Lung microvascular endothelial cell (primary cell): ENCODE data around the gene NAT9. TPM values are rescaled to one million over a fixed set of nuclear protein-coding genes. Genes with fewer than 3 reads are reported as not detected.

Experiments used
- DNase-seq, 2 donors: peaks; one replicate each; pipeline versions ENCODE4 v3.0.0 to v3.0.0-alpha.2; 2010; ENCODE audit warnings: low read depth in 2 of 2
- total RNA-seq: library from RNA; depleted of rRNA; stranded (reverse); fragments of >200 nt; gene quantifications from 2 replicates; pipeline ENCODE4 v1.2.1, GENCODE V29; 2014

Gene NAT9, protein sequence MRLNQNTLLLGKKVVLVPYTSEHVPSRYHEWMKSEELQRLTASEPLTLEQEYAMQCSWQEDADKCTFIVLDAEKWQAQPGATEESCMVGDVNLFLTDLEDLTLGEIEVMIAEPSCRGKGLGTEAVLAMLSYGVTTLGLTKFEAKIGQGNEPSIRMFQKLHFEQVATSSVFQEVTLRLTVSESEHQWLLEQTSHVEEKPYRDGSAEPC
- 15.5 and 20.0 TPM in 2 replicates for total RNA-seq

DNA sequence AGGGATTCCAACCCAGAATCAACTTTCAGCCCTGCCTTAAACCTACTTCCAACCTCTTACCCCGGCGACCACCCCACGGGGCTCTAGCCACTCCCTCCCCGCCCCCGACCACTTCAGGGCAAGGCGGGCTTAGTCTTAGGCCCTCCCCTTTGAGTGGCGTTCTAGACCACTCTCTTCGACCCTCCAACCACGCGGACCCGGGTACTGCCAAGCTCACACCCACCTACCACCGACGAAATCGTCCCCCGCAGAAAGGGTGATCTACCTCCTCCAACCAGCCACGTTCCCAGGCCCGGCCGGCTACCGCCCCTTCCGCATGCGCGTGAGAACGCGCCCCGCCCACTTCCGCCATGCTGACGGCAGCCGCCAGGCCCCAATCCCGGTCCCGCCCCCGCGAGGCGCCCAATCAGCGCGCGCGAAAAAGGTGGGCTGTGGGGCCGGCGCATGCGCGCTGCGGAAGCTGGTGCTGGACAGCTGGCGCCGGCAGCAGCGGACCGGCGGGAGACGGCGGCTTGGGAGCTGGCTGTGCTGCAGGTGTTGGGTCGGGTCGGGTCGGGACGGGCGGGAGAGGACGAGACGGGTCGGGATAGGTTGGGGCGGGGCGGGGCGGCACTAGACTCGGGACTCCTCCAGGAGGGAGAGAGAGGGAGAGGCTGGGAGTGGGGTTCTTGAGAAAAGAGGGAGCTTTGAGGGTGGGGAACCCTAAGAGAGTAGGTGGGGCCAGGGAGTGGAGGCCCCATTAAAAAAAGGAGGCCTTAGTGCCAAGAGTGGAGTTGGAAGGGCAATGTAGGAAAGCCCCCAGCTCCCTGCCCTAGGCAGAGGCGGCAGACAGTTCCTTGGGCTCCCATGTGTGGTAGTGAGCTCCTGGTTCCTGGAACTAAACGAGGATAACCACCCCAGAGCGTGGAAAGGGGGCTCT lies at the start of gene NAT9:
NAT9 (minus strand) TSS at position 302 of the 919 bp plus-strand sequence. CDS start 647 bp downstream, outside the sequence.
- DNase-seq, result peak; percentile 97 to 98

DNA sequence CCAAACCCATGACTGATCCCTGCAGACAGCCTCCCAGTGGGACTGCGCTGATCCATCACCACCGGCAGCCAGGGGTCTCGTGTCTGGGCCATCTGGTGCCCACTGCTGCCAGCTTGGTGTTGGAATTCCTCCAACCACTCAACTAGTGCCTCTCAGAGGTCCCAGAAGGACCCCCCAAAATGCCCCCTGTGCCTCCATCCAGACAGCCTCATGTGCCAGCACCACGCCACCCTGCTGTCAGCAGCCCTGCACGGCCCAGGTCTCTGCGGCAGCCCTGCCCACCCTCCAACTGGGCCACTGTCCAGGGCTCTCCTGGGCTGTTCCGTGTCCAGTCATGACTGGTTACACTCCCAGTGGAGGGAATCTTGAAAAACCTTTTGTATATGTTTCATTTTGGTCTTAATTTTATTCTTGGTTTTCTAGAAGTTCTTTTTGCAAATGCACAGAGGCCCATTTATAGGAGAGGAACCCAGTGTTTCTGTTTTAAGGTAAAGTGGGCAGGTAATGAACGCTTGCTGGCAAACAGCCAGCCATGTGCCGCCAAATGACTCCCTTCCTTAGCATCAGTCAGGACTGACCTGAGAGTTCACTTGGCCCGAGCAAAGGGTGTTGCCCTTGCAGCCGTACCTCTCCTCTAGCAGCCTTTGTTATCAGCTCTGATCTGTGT lies 48.9 kb upstream of the NAT9 start:
- DNase-seq, result no peak

DNA sequence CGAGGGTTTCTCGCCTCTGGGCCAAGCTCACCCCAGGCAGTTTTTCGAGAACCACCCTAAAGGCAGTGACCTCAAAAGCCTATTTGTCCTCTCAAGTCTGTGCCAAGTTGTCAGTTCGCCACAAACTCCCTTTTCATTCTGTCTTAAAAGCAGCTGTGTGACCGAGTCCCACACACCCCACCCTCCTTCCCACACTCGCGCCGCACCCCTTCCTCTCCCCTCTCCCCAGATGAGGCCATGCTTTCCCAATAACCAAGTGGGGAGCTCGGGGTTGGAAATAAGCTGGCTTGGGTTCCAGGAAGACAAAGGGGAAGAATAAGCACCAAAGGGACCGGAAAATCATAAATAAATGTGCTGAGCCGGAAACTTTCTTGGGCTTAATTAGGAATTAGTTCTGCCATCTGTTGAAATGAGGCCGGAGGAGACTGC lies 46.8 kb upstream of the NAT9 start:
- DNase-seq, result no peak

DNA sequence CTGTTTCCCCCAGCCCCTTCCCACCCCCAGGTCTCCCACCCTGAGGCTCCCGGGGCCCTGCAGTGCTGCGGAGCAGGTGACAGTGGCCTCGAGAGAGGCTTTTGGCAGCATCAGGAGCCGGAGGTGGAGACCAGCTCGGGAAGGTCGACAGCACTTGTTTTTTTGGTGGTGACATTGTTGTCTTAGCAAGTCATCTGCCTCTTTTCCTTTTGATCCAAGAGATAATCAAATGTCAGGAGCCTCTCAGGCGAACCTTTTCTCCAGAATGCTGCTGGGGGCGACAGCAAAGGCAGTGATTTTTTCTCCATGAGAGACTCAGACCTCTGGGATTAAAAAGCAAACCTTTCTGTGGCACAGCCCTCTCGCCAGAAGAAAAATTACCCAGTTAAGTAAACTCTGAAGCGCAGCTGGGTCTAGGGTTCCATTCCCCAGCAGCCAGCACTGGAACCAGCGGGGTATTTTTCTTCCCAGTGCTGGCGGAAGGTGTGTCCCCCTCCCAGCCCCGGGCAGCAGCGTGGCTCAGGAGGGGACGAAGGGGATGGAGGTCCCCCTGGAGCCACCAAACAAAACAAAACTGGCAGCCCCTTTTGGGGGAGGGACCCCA lies 46.3 kb upstream of the NAT9 start:
- no peak for DNase-seq

DNA sequence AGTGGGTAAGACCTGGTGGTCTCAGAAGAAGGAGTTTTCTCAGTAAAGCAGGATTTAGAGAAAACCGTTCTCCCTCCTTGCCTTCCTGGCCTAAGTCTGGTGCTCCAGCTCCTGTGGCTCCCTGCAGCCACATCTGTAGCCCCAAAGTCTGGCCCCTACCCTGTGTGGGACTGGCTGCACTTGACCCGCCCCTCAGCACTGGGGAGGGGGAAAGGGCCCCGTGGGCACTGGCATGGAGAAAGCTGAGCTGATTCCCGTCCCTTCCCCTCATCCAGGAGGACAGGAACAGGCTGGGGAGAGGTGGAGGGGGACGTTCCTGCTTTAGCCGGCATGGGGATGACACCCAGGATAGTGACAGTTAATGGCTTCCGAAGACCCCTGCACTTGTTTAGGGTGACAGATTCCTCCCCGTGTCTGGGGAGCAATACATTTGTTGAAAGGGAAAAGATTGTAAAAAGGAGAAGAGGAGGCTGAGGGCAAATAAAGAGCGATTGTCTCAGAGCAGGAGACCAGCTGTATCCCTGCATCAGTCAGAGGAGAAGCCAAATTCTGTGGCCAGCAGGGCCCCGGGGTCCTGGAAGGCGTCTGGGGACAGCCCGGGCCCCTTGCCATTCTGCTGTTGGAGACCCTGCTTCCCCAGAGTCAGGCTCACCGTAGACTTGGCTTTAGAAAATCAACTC lies 45.6 kb upstream of the NAT9 start:
- DNase-seq, result no peak

DNA sequence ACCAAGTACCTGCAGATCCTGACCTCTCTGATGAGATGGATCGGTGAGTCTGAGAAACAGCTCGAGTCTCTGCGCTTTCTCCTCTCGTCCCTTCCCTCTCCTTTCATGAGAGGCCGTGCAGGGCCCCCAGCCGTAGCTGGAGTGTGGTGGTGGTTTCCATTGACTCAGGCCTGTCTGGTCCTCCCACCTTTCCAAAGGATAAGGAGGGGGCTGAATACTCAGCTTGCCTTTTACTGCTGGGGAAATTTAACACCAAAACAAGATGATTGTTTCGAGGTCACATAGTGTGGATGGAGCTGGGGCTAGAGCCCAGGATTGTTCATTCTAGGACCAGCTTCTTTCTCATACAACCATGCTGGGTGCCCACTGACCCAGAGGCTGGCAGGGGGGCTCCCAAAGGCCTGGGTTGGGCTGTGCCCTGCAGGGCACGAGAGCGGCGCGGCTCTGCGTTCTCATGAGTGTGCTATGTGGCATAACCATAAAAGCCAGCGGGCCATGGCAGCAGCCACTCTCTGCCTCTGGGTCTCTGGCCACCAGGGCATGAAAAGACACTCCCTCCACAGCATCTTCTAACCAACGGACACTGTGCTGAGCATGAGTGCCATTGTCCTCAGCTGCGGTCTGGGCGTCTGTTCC lies 43.8 kb upstream of the NAT9 start:
- no peak for DNase-seq

DNA sequence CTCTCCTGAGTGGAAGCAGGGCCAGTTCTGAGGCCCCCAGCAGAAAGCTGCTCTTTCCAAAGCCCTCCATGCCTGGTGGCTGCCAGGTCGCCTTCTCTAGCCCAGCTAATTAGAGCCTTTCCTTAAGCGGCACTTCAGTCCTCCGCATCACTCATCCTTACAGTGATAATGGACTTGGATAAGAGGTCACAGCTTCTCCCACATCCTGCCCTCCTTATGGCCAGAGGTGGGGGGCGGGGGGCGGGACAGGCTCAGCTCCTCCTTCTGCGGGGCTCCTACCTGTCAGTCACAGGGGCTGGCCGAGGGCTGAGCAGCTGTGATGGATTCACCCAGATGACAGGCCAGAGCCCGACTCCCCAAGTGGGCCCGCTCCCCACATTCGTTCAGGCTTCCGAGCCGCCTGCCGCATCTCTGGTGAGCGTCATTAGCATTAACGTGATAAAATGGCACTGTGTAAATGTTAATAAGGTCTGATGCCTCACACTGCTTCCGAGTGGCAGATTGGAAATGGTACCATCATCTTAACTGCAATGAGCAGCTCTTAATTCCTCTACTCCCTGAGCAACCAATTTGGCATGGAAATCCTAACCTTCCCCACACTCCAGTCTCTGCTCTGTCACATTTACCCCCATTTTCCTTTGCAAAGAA lies 42.3 kb upstream of the NAT9 start:
- no peak for DNase-seq

DNA sequence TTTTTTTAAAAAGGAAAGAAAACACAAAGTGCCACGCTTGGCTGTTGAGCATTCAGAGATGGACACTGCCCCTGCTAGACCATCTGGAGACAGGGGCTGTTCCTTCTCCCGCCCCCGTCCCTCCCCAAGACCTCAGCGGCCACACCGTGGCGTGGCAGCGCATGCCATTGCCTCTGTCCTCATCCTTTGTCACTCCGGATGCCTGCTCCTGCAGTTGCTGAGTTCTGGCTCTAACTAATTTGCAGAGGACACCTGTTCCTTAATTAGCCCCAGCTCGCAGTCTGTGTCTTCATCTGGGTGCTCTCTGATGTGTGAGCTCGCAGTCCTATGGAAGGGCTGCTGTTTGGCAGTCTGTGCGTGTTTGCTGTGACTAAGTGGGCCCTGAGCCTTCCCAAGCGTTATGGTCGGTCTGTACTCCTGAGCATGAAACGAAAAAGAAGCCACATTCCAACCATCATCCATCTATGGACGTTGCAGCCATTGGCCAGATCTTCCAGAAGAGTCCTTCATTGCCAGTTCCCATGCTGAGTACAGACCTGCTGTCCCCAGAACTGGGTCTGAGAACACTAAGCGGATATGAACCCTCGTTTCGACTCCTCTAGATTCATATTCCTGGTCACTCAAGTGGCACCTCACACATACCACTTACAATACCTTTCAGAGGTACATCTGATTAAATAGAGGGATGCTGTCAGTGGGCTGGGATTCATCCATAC lies 40.9 kb upstream of the NAT9 start:
- no peak for DNase-seq

DNA sequence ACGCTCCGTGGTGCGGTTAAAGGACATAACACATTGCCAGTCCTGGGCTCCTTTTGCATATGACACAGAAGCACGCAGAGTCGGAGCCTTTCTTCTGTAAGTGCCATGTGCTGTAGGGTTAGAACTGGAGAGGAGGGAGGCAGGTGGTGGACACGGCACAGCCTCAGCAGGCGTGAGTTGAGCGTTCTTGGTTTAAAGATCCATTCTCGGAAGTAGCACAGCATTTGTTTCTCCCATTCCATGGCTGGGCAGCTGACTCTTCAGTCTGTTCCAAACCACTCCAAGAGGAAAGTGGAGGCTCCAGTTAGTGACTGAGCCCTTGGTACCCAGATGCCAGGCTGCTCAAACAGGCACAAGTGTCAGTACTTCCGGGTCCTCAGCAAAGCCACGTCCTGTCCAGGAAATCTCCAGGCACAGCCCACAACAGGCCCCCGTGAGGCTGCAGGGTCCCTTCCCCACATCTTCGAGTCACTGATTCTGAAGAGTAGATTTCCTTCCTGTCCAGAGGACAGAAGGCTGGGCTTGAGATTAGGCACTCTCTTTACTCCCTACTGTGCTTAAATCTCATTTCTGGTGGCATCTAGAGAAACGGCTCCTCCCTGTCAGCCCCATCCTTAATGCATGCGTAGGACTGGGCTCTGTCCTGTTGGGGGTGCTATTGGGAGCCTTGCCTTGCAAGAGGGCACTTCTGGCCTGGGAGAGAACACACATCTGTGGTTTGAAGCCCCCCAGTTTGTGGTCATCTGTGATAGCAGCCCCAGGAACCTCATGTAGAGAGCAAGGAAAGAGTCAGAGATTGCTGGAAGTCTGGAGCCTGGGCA lies 39.6 kb upstream of the NAT9 start:
- peak in 1 of 2 donors; percentile 17 for DNase-seq

DNA sequence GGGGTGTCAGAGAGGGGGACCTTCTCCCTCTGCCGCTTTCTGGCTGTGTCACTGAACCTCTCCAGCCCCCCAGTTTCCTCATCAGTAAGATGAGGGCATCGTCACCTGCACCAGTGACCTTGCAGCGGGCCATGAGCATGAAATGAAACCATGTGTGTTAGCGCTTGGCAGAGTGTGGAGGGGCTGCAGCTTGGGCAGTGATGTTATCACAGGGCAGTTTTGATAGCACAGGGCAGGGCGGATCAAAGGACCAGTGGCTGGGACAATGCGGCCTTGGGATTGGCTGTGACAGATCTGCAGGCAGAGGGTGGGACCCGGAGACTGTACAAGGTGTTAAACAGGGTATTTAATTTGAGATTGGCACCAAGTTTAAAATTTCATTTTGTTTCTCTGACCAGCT lies 38.9 kb upstream of the NAT9 start:
- no peak for DNase-seq

DNA sequence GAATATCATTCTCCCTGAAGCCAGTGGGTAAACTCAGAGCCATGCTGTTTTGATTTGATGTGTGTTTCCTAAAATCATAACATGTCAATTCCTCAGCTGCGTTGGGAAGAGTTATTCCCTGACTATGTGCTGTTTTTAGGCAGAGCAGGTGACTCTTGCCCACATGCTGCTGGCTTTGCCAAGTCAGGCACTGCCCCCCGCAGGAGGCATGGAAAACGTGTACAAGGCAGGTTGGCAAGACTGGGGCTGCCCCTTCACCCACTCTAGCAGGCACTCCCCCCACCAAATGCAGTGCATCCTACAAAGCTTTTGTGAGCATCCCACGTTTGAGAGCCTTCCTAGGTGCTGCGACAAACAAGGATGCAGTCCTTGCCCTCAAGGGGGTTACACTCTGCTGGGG lies 38.3 kb upstream of the NAT9 start:
- peak in 1 of 2 donors; percentile 25 for DNase-seq

DNA sequence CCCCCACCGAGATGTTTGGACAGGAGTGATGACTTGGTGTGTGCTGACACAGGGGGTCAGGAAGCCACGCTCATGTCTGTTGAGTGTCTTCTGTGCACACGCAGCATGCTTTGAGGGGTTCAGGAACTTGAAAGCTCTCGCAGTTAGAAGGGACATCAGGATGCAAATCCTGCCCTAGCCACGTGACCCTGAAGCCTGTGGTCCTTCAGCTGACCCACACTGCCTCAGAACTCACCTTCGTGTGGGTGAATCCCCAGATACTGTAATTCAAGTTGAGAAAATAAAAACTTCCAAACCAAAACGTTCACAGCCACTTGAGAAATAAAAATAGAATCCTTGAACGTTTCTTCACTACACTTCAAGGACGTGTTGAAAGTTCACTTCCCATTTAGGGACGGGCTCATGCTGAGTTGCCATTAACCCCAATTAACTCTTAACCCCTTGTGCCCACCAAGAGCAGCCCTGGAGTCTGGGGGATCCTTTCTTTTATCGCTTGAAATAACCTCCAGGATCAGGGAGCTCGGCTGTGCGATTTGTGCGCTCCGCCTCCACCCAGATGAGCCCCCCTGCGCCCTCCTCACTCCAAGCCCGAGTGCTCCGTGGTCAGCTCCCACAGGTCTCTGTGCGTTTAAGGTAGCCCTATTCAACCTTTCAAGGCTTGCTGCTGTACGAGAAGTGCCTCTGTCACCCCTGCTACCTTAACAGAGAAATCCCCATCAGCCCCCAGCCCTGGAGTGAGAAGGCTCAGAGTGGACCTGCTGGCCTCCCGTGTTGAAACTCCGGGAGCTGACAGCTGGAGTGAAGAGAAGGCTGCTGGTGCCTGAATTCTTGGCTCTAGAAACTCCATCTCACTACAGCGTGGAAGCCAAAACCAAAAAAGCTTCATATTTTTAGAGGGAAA lies 36.2 kb upstream of the NAT9 start:
- no peak for DNase-seq

DNA sequence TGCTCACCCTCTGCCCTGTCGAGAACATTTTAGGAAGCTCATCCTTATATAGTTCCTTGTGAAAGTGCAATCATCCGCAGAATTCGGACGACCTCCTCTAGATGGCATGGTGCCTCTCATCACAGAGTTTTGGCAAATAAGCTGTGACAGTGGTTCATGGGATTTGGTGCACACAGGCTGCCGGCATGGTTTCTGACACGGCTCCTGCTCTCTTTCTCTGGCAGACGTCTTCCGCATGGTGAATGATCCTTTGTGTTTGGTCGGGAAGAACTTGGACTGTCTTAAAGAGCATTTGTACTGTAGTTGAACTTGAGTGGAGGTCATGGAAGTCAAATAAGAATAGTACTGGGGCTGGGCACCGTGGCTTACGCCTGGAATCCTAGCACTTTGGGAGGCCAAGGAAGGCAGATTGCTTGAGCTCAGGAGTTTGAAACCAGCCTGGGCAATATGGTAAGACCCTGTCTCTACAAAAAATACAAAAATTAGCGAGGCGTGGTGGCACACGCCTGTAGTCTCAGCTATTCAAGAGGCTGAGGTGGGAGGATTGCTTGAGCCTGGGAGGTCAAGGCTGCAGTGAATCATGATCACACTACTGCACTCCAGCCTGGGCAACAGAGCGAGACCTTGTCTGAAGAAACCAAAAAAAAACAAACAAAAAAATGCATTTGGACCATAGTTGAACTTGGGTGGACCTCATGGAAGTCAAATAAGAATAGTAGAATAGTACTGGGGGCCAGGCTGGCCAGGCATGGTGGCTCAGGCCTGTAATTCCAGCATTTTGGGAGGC lies 34.7 kb upstream of the NAT9 start:
- DNase-seq, result no peak

DNA sequence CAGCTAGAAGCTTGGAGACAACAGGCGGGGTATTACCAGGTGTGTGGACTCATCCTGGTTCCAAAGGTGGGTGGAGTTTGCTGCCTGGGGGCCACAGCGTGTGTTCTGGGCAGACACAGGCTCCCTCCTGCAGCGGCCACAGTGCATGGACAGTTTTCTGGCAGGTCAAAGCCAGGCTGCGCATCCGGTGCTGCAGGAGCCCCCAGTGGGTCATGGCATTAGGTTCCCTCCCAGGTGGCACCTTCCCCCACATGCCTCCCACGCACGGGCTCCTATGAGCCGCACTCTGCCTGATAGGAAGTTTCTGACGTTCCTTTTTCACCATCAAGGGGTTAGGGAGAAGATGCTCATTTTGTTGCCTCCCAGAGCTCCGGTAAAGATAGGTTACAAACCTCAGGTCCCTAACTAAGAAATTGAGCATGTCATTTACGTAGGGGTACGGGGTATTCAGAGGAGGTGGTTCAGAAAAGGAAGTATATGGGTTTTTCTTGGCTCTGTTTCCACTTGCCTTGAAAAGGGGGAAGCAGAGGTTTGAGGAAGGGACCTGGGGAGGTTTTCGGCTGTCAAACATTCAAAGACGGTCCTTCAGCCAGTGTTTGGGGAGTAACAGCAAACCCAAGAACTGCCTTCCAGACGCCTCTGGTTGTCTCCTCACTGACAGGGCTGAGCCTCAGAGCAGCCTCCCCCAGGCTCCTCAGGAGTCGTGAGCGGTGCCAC lies 32.7 kb upstream of the NAT9 start:
- DNase-seq, result no peak

DNA sequence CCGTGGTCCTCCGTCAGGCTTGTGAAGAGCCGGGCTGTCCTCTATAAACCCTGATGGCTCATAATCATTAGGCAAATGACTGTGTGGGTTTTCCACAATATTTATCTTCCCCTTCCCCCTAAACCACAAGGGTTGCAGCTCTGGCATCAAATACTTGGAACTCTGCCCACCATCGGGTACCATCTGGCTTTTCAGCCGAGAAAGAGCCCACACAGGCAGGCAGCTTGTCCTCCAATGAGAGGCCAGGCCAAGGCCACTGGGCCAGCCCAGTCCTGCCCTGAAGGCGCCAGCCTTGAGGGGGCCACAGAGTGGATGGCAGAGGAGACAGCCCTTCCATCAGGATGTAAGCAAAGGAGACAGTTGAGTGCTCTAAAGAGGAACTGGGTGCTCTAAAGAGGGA lies 31.8 kb upstream of the NAT9 start:
- DNase-seq, result no peak

DNA sequence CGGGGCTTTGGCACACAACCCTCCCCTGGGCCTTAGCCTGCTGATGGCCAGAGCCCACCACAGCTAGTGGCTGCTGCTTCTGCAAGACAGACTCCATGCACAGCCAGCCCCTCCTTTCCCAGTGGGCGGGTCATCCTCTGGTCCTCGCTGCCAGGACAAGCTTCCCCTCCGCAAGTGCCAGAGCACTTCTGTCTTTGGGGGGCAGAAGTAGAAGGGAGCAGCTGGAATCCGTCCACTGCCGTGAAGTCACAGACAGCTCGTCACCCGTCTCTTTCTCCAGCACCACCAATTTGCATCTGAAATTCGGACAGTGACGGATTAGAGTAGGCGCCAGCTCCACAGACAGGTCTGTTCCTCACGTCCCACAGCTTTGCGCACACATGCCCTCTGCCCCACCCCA lies 31.3 kb upstream of the NAT9 start:
- DNase-seq, result no peak
